Fibroblast of skin of back (primary cell): Measurements from ENCODE around the gene GLYR1.
"Not testable (repeated sequence)": the region's sequence is repeated elsewhere in the genome, so short reads cannot be mapped to it uniquely, and the experiment has no call there.

Source experiments
- DNase-seq: peaks from one replicate; pipeline ENCODE4 v3.0.0-alpha.2; 2013

Gene GLYR1

GRCh38 chr16:4785758-4786433 is 61.2 kb downstream of the GLYR1 start:
- DNase-seq, result no peak

- not testable (repeated sequence) for DNase-seq
These were observed 62.6 kb downstream of the GLYR1 start for GRCh38 chr16:4784444-4784987.

DNA sequence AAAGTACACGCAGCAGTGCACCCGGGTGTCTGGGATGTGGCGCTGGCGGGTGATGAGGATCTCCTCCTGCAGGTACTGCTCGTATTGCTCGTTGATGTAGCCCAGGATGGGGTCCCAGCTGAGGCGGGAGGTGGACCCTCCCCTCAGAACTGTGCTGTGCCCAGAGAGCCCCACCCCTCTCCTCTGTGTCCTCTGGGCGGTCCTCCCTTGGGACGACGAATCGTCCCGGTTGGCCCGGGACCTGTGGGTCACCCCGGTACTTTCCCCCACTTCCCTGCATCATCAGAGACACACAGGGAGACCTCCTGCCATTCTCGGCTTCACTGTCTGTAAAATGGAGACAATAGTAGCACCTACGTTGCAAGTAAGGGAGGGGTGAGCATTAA is 63.1 kb downstream of the GLYR1 start:
- DNase-seq, result no peak

GRCh38 chr16:4783251-4783950 is 63.7 kb downstream of the GLYR1 start:
- no peak for DNase-seq

DNA sequence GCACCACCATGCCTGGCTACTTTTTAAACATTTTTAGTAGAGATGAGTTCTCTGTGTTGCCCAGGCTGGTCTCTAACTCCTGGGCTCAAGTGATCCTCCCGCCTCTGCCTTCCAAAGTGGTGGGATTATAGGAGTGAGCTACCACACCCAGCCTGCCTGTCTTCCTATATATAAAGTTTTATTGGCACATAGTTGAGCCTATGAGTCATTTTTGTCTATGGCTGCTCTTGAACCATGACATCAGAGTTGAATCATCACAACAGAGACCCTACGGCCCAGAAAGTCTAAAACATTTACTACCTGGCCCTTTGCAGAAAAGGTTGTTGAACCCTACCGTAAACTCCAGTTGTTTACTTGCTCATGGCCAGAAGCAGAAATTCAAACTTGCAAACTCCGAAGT is 66.9 kb downstream of the GLYR1 start:
- peak; percentile 13 for DNase-seq

- no peak for DNase-seq
These were observed 69.1 kb downstream of the GLYR1 start for GRCh38 chr16:4778050-4778392.

DNA sequence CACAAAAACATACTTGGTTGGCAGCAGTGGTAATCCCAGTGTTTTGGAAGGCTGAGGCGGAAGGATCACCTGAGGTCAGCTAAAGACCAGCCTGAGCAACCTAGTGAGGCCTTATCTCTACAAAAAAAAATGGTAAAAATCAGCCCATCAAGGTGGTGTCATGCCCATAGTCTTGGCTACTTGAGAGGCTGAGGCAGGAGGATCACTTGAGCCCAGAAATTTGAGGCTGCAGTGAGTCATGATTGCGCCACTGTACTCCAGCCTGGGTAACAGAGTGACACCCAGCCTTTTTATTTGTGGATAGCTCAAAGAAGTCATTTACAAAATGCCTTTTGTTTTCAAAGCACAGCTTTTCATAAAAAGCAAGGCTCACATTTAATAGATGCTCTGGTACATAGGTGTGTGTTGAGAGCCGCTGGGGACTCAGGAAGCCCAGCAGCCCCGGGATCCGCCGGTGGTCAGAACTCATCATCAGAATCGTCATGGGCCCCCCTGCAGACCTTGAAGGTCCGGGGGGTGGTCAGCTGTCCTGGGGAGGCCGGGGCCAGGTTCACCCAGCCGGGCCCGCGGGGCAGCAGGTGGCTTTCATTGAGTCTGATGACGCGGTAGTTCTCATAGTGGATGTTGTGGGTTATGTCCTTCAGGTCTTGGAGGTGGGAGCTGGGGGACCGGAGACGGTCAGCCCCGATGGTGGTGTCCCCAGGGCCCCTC is 69.6 kb downstream of the GLYR1 start:
- no peak for DNase-seq

GRCh38 chr16:4776141-4776705 is 70.9 kb downstream of the GLYR1 start:
- DNase-seq, result no peak

DNA sequence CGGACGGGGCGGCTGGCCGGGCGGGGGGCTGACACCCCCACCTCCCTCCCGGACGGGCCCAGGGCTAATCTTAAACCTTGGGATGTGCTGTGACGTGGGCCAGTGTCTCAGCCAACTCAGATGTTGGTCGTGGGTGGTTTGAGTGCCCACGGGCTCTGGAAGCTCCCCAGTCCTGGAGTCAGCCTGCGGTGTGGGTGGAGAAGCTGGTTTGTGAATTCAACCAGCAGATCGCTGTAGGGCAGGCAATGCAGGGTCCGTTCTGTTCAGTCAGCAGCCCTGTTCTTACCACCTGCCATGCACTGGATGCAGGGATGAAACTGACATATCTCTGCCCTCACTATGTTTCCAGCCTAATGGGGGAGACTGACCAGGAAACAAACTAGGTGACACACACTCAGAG is 72.1 kb downstream of the GLYR1 start:
- DNase-seq, result no peak

GRCh38 chr16:4772351-4772750 is 74.7 kb downstream of the GLYR1 start:
- no peak for DNase-seq

GRCh38 chr16:4771646-4772045 is 75.4 kb downstream of the GLYR1 start:
- no peak for DNase-seq

GRCh38 chr16:4769306-4769638 is 77.8 kb downstream of the GLYR1 start:
- no peak for DNase-seq

DNA sequence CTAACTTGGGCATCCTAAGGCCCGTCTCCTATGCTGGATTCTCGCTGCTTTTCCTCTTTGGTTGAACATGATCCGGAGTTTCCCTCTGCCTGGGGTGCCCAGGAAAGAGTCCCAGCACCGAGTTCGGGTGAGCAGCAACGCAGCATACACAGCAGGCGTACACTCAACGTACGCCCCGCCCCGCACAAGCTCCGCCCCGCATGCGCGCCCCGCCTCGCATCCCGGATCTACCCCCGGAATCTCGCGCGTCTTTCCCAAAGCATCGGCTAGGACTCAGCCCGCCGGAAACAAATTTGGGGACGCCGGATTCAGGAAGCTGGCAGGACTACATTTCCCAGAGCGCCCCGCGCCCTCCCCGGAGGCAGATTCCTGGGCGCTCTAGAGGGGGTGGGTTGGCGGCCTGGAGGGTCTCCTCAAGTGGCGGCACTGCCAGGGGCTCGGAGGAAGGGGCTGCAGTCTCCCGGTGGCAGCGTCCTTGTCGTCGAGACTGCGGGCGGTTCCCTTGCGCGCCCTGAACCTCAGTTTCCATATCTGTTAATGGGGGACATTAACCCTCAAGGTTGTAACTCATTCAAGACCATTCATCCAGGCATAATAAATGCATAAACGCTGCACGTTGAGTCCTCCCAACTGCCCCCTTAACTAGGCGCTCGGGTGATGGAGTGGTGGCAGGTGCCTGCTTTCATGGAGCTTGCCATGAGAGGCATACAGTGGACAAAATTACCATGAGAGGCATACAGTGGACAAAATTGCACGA is 78.4 kb downstream of the GLYR1 start:
- DNase-seq, result peak; percentile 96

DNA sequence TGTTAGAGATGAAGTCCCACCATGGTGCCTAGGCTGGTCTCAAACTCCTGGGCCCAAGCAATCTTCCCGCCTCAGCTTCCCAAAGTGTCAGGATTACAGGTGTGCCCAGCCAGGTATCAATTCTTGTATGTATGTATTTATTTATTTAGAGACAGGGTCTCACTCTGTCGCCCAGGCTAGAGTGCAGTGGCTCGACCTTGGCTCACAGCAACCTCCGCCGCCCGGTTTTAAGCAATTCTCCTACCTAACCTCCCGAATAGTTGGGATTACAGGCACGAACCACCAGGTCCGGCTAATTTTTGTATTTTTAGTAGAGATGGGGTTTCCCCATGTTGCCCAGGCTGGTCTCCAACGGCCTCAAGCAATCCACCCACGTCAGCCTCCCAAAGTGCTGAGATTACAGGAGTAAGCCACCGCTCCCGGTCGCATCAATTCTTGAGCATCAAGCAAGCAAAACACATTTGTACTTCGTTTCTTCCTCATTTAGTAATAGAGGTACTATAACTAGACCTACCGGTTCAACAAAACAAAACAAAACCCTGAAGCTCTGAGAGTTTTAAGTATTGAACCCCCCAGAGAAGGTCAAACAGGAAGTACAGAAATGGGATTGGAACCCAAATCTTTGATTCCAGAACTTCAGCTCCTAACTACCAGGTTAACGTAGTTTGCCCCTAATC is 79.1 kb downstream of the GLYR1 start:
- DNase-seq, result no peak

GRCh38 chr16:4766875-4767628 is 80.0 kb downstream of the GLYR1 start, which contains the start of gene ZNF500:
Gene ZNF500, minus strand, starts transcription at chr16:4767162. Its CDS starts 1,184 bp downstream, at chr16:4765978.
- DNase-seq, result peak; percentile 95

DNA sequence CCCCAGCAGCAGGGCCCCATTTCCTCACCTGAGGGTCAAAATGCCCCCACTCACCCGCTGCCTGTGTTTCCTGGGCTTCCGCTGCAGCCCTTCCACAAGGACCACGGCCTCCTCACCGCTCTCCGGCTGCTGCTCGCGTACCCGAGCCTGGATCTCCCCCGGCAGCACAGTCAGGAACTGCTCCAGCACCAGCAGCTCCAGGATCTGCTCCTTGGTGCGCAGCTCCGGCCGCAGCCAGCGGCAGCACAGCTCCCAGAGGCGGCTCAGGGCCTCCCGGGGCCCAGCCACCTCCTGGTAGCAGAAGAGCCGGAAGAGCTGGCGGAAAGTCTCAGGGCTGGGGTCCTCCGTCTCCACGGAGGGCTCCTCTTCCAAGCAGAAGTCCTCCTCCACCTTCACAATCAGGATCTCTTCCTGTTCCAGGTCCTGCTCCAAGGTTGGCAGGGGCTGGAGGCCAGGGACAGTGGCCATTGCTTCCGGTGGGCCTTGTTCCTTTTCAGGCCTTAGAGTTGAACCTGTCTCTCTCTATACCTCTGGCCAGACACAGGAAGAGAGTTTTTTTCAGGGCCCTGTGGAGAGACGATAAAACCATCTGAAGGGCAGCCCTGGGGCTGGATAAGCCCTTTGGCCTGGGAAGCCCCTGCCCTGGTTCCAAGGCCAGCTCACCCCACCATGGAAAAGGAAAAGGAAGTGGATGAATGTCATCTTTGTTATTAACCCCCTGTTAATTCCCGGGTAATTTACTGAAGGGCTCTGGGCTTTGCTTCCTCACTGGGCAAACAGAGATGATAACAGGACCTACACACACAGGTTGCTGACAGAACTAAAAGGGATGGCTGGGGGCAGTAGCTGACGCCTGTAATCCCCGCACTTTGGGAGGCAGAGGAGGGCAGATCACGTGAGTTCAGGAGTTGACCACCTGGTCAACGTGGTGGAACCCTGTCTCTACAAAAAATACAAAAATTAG is 81.3 kb downstream of the GLYR1 start:
- no peak for DNase-seq

DNA sequence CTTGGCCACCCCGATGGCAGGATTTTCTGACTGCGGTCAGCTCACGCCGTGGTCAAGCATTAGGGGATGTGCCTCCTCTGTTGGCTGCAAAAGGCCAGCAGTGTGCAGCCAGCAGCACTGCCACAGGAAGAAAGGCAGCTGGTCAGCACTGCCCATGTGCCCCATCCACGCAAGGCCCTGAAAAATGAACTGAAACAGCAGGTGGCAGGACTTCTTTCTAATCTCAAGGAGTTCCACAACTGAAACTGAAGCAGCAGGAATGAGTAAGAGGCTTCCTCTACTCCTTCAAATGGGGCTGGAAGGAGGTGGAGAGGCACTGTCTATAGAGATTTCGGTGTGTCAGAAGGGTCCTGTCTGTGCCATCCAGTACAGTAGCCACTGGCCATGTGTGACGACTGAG is 83.3 kb downstream of the GLYR1 start:
- no peak for DNase-seq

DNA sequence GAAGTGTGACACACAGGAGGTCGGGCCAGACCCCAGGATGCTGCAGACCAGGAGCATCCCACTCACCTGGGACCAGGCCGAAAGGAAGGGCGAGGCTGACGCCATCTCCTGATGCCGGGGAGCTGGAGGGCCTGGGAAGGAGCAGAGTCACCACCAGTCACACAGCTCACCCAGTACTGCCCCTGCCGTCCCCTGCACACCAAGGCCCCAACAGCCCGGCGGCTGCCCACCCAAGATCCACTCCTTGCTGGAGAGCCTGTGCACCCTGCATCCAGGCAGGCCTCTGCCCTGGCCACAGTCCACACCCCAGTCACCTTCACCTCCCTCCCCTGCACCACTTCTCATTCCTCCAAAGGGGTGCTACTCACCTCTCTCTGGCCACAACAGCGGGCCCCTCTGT is 84.9 kb downstream of the GLYR1 start:
- no peak for DNase-seq

DNA sequence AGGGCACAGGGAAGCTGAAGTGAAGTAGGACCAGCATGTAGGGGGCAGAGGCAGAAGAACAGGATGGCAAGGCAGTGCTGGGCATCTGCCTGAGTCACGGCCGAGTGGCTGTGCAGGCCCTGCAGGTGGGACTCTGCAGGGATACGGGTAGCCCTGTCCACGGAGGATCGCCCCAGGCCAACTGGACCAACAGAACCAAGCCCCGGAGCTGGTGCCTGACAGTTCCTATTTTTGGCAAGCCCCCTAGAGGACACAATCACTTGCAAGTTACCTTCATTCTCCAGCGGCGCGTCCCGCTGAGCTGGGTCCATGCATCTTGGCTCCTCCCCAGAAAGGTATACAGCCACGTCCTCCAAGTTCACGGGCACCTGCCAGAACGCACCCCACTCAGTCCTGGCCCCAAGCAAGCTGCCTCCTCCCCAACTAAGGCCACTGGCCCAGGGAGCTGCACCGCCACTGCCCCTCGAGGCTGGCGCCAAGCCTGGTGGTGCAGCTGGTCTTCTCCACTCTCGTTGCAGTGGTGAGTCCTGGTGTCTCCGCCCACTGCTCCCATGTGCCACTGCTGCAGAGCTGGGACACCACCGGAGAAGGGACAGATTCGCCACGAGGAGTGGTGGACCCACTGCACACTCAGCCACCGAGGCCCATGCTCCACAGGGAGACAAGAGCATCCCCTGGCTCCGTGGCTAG is 86.7 kb downstream of the GLYR1 start:
- no peak for DNase-seq
